Keratinocyte (primary cell): ENCODE results near the gene KLHL20. TPM values are rescaled to one million over a fixed set of nuclear protein-coding genes. Genes with fewer than 3 reads are reported as not detected.

ENCODE experiments used
- DNase-seq: peaks from one replicate; pipeline ENCODE4 v3.0.0-alpha.2; 2011; ENCODE audit warnings: low read depth, missing footprints, low spot score
- FAIRE-seq: peaks from 2 replicates; lab custom pipeline; 2011; peaks lifted over from hg19 to GRCh38; lab: Jason Lieb, UNC
- H2AFZ ChIP-seq: 2 replicates; pipeline ENCODE4 v1.6.0; 2012; ENCODE audit warnings: low read length, control low read depth, inconsistent platforms; ENCODE audit not compliant: control insufficient read depth
- H3K27ac ChIP-seq: 2 replicates; pipeline ENCODE4 v1.5.1; 2011; ENCODE audit warnings: low read length; ENCODE audit not compliant: control insufficient read depth, insufficient read depth
- H3K27me3 ChIP-seq: 3 replicates; pipeline ENCODE4 v1.6.0; 2011; ENCODE audit warnings: low read length; ENCODE audit not compliant: control insufficient read depth, insufficient read depth; ENCODE audit errors: extremely low read depth
- H3K36me3 ChIP-seq, 2 experiments: 2 replicates in 1 of 2; 3 replicates in 1 of 2; pipeline ENCODE4 v1.5.1; 2011; ENCODE audit warnings: low read length in 2 of 2, mild to moderate bottlenecking in 1 of 2; ENCODE audit not compliant: control insufficient read depth in 2 of 2, insufficient read depth in 2 of 2; ENCODE audit errors: extremely low read depth in 1 of 2
- H3K4me1 ChIP-seq: 3 replicates; pipeline ENCODE4 v1.5.1; 2011; ENCODE audit warnings: low read length; ENCODE audit not compliant: control insufficient read depth, insufficient read depth; ENCODE audit errors: extremely low read depth
- H3K4me2 ChIP-seq: 3 replicates; pipeline ENCODE4 v1.6.0; 2011; ENCODE audit warnings: low read depth, low read length; ENCODE audit not compliant: control insufficient read depth, insufficient read depth; ENCODE audit errors: extremely low read depth
- H3K4me3 ChIP-seq, 3 experiments: fragments of 200-600 bp in 1 of 3; sonication (generic) in 1 of 3; 2 replicates in 2 of 3; 3 replicates in 1 of 3; pipeline ENCODE4 v1.5.1; 2011 to 2016; ENCODE audit warnings: low read length in 3 of 3, mild to moderate bottlenecking in 3 of 3, control low read depth in 2 of 3, inconsistent platforms in 1 of 3, low read depth in 1 of 3, mixed read lengths in 1 of 3, mixed run types in 1 of 3, moderate library complexity in 1 of 3; ENCODE audit not compliant: control insufficient read depth in 2 of 3, insufficient read depth in 2 of 3; ENCODE audit errors: extremely low read depth in 1 of 3
- H3K79me2 ChIP-seq: 2 replicates; pipeline ENCODE4 v1.6.0; 2012; ENCODE audit warnings: low read length; ENCODE audit not compliant: control insufficient read depth, insufficient read depth
- H3K9ac ChIP-seq: 3 replicates; pipeline ENCODE4 v1.6.0; 2011; ENCODE audit warnings: low read length; ENCODE audit not compliant: control insufficient read depth, insufficient read depth; ENCODE audit errors: extremely low read depth
- H3K9me1 ChIP-seq: 3 replicates; pipeline ENCODE4 v1.6.0; 2011; ENCODE audit warnings: low read length; ENCODE audit not compliant: control insufficient read depth, insufficient read depth; ENCODE audit errors: extremely low read depth
- H3K9me3 ChIP-seq: 2 replicates; pipeline ENCODE4 v1.5.1; 2012; ENCODE audit warnings: low read depth, low read length; ENCODE audit not compliant: control insufficient read depth
- H4K20me1 ChIP-seq: 3 replicates; pipeline ENCODE4 v1.6.0; 2011; ENCODE audit warnings: low read length; ENCODE audit not compliant: control insufficient read depth, insufficient read depth; ENCODE audit errors: extremely low read depth
- CTCF ChIP-seq, 3 experiments: IDR thresholded peaks in 1 of 3; conservative IDR thresholded peaks in 1 of 3; optimal IDR thresholded peaks in 1 of 3; 2 replicates in 2 of 3; 3 replicates in 1 of 3; pipeline versions ENCODE3 to v1.5.1; 2011; ENCODE audit warnings: low read length in 3 of 3, mild to moderate bottlenecking in 3 of 3, moderate library complexity in 2 of 3, control low read depth in 1 of 3, inconsistent platforms in 1 of 3; ENCODE audit not compliant: insufficient read depth in 2 of 3; ENCODE audit errors: extremely low read depth in 1 of 3
- EZH2 ChIP-seq: IDR thresholded peaks from one replicate; pipeline ENCODE4 v1.6.1; 2012; ENCODE audit warnings: inconsistent platforms, mild to moderate bottlenecking, low read length, moderate library complexity
- dilution Hi-C: fragments of 300-500 bp; cut with MboI; formaldehyde crosslinking; loops from one replicate; pipeline ENCODE4 v1.7.0; 2020; ENCODE audit warnings: low sequenced_read_pairs; ENCODE audit not compliant: extremely low pct_ligation_motif_present
- polyA minus RNA-seq, 3 experiments: library from RNA; depleted of rRNA, polyadenylated mRNA; stranded (reverse); fragments of >200 nt; gene quantifications; 1 replicate in 1 of 3; 2 replicates in 1 of 3; 3 replicates in 1 of 3; pipeline ENCODE4 v1.2.3, GENCODE V29; 2011
- polyA plus RNA-seq, 5 experiments: library from polyadenylated mRNA; depleted of rRNA in 3 of 5; stranded (reverse) in 3 of 5; stranded (forward) in 1 of 5; unstranded in 1 of 5; fragments of >200 nt; gene quantifications; 1 replicate in 1 of 5; 2 replicates in 3 of 5; 3 replicates in 1 of 5; pipeline versions ENCODE4 v1.2.1 to v1.2.3, GENCODE V29; 2011 to 2012; ENCODE audit warnings: missing spikeins in 2 of 5, low read depth in 1 of 5, low replicate concordance in 1 of 5

KLHL20 gene
- polyA plus RNA-seq: 12.9 to 17.4 TPM (median 16.6 TPM) in 3 replicates
- polyA plus RNA-seq (2011; ENCODE audit: low read depth): 10.7 TPM
- polyA plus RNA-seq (2011; cell fraction: cytosol; rRNA removed): 8.7 and 13.9 TPM in 2 replicates
- polyA plus RNA-seq (2011; cell fraction: nucleus; rRNA removed): 22.0 and 29.7 TPM in 2 replicates
- polyA plus RNA-seq (2012; ENCODE audit: low replicate concordance): 11.3 and 12.6 TPM in 2 replicates
- polyA minus RNA-seq: 16.9 to 20.9 TPM (median 20.3 TPM) in 3 replicates
- polyA minus RNA-seq (2011; cell fraction: cytosol; rRNA and poly(A)+ RNA removed): 6.9 TPM
- polyA minus RNA-seq (2011; cell fraction: nucleus; rRNA and poly(A)+ RNA removed): 16.9 and 31.5 TPM in 2 replicates

- no peaks in the 10 kb centered on the region for H3K9me3 ChIP-seq
- peak within 1 kb of the TSS; percentile 64 to 85 (median 74) for H3K4me3 ChIP-seq
- peaks cover 27% of the 10 kb centered on the region for H3K79me2 ChIP-seq
- H3K36me3 ChIP-seq: no peaks in the 10 kb centered on the region
- H3K4me1 ChIP-seq: peaks cover 4% of the 10 kb centered on the region
- DNase-seq (peak; percentile 1), FAIRE-seq (peak; percentile 83)
- TF ChIP-seq CTCF (optimal IDR thresholded peaks at IDR 0.05 in 1 of 3, IDR thresholded peaks at IDR 0.05 in 1 of 3, conservative IDR thresholded peaks at IDR 0.05 in 1 of 3; ENCODE audit: extremely low read depth in 1 of 3, insufficient read depth in 2 of 3, low read length in 3 of 3) (no peak), EZH2 (no peak)
- peak within 1 kb of the TSS; percentile 95 for H3K4me2 ChIP-seq
- peak within 1 kb of the TSS; percentile 82 for H3K9ac ChIP-seq
- peak within 1 kb of the TSS; percentile 66 for H3K27ac ChIP-seq
- H3K9me1 ChIP-seq: no peaks in the 10 kb centered on the region
- H3K27me3 ChIP-seq: no peaks in the 10 kb centered on the region
- H2AFZ ChIP-seq: peak within 1 kb of the TSS; percentile 90
- dilution Hi-C loops: no loop called here
- H4K20me1 ChIP-seq: no peaks in the 10 kb centered on the region
Measured at GRCh38 chr1:173714759-173715537, at the start of gene KLHL20. Gene KLHL20 (plus strand): TSS chr1:173714981. CDS start chr1:173716044, 1,063 bp downstream.

DNA sequence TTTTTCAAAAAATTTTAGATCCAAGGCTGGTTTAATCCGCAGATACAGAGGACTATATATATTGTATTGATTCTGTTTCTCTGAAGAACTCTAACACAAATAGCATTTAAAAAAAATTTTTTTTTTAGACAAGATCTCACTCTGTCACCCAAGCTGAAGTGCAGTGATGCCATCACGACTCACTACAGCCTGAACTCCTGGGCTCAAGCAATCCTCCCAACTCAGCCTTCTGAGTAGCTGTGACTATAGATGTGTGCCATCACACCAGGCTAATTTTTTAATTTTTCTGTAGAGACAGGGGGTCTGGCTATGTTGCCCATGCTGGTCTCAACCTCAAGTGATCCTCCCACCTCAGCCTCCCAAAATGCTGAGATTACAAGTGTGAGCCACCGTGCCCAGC, 48.1 kb upstream of the KLHL20 start:
- no peaks in the 10 kb centered on the region for H3K9me1 ChIP-seq
- H3K27me3 ChIP-seq: no peaks in the 10 kb centered on the region
- dilution Hi-C loops: no loop called here
- FAIRE-seq (no peak), DNase-seq (no peak)
- H3K4me1 ChIP-seq: peaks cover under 1% of the 10 kb centered on the region
- no peak overlapping the region for H2AFZ ChIP-seq
- no peaks in the 10 kb centered on the region for H4K20me1 ChIP-seq
- no peaks in the 10 kb centered on the region for H3K36me3 ChIP-seq
- H3K4me2 ChIP-seq: no peak overlapping the region
- H3K9me3 ChIP-seq: no peaks in the 10 kb centered on the region
- no peak overlapping the region for H3K4me3 ChIP-seq
- no peak overlapping the region for H3K9ac ChIP-seq
- TF ChIP-seq EZH2 (no peak), CTCF (optimal IDR thresholded peaks at IDR 0.05 in 1 of 3, IDR thresholded peaks at IDR 0.05 in 1 of 3, conservative IDR thresholded peaks at IDR 0.05 in 1 of 3; ENCODE audit: extremely low read depth in 1 of 3, insufficient read depth in 2 of 3, low read length in 3 of 3) (no peak)
- no peak overlapping the region for H3K27ac ChIP-seq
- H3K79me2 ChIP-seq: no peaks in the 10 kb centered on the region
